HG03045 (cell line): ENCODE measurements around the gene VAMP2.
A peak's percentile ranks its signal among the peaks of the same experiment; 100 is the strongest.

Source experiments
- ATAC-seq: cut with Tn5 transposase; IDR thresholded peaks from one replicate; pipeline ENCODE4 v1.9.1; 2021; ENCODE audit warnings: mild to moderate bottlenecking, moderate library complexity; ENCODE audit not compliant: unreplicated experiment

Gene VAMP2

DNA sequence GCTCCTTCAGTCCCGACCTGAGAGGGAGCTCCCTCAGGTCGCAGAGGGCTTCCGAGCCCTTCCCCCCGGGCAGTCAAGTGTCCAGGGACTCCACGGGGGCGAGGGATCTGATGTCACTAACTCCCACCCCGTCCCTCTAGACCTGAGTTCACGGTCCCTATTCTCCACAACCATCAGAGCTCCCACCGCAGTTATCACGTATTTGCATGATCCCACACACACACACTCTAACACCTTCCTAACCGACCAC is 6.8 kb downstream of the VAMP2 start:
- ATAC-seq, result no peak

DNA sequence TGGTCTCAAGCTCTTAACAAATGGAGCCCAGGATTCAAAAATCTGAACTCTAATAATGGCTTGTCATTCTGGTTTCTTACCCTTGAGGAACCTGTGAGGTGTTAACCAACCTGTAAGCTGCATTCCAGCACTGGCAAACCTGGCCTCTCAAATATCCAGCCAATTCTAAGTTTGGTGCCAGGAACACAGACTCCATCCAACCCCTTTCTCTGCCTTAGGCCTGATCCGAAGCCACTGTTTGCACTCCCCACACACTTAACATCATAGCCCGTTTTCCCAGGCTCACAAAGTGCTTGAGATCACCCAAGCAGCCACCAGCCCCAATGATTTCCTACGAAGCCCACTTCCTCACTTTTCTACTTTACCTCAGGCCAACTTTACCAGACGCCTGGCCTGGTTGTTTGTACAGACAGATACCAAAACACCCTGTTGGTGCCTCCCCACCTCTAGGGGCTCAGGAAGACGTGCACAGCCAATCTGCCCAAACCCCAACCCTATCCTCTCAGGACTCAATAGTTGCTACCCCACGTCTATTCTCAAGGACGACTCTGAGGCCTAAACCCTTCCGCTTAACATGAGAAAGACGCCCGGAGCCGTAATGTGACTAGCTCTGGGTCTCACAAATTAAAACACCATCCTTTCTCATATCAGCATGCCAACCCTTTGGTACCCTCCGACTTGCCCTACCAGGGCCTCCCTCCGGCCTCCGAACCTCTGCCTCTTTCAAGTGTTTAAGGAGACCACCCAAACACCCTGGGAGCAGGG is 7.3 kb downstream of the VAMP2 start:
- no peak for ATAC-seq

DNA sequence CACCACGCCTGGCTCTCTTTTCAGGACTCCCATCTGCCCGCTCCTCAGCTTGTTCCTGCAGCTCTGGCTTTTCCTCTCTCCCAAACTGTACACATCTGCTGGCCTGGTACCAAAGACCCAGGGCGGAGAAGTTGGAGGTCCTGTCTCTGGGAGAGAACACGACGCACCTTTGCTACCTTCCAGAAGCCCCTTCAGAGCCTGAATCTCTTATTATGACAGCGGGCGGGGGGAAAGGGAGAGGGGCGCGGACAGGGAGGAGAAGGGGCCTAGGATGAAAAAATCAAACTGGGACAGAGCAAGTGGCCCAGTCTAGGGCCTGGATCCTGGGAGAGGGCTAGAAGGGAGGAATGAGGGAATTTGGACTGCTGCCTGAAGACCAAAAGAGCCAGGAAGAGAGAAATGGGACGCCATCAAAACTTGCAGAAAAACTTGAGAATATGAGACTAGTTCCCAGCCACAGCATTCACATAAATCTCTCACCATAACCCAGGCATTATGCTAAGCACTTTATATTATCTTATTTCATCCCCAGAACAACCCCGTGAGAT is 8.1 kb downstream of the VAMP2 start:
- ATAC-seq, result no peak

DNA sequence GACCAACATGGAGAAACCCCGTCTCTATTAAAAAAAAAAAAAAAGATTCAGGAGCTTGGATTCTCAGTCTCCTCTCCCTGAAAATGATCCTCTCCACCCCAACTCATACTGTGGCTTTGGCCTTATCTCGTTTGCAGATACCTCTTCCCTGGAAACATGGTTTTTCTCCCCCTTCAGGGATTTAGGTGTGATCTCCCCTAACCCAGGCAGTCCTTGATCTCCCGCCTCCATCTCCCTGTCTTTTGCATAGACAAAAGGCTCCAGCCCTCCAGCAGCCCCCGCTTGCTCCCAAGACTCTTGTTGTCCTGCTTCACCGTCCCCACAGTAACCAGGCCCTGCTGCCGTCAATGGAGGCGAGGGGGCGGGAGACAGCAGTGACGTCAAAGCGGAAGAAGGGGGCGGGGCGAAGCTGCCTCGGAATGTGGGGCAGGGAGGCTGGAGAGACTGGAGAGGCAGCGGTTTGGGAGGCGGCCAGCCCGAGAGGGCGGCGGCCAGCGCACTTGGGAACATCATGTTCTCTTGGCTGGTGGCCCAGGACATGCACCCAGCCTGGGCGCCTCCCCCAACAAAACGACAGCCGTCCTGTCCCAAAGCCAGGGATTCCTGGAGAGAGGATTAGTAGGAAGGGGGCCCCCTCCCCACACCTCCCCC is 8.7 kb downstream of the VAMP2 start:
- ATAC-seq, result no peak

DNA sequence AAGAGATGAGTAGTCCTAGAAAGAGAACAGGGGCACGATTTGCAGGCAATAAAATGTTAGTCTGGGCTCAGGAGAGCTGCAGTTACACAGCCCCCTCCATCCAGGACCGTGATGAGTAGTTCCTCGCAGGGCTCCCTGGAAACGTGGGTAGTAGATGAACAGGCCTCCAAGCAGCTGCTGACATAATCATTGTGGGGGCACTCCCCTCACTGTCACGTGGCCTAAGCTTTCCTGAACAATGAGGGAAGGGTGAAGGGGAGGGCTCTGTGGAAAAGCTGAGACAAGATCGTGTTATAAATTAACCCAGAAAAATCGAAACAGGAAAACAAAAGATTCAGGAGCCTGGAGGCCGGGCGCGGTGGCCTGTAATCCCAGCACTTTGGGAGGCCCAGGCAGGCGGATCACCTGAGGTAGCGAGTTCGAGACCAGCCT is 9.2 kb downstream of the VAMP2 start:
- ATAC-seq, result no peak

DNA sequence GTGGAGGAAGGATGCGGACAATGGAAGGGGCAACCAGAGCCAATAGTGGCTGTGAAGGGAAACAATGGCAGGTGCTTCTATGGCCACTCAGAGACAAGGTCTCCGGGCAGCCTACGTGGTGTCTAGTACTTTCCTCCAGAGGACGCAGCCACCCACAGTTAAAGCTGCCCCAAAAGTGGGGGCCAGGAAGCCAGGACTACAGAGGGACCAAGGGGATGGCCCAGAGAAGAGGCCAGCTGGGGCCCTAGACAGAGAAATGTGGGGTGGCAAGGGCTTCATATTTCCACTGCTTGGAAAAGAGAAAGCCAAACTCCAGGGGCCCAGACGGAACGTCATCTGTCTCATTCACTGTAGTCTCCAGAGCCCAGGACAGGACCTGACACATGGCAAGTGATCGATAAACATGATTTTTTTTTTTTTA is 9.7 kb downstream of the VAMP2 start:
- ATAC-seq, result no peak

DNA sequence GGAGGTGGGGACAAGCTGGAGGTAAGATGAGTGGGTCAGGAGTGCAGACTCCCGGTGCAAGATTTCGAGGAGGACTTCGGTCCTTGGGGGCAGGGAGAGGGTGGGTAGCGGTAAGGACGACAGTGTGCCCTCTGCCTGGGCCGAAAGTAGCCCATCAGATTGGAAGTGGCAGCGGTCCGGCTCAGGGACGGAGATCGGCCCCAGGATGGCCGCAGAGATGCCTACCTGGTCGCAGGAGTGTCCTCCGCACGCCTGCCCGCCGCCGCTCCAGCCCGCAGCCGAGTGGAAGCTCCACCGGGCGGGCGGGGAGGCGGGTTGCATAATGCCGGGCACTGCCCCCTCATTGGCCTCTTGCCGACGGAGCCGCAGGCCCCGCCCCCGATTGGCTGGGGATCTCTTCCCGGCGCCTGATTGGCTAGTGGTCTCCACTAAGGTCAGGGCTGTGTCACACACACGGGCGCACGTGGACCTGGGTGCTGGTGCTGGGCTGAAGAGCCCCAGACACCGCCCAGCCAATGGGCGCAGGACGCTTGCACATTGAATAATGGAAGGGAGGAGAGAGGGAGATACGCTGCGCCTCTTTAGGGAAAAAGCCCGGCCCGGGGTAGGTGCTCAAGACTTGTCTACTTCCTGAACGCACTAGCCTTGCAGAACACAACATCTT is 10.5 kb downstream of the VAMP2 start, which contains the start of gene PER1:
Gene PER1 (minus strand): TSS at position 293 of the 664 bp plus-strand sequence. CDS start 1,698 bp downstream, outside the sequence.
- ATAC-seq, result no peak

DNA sequence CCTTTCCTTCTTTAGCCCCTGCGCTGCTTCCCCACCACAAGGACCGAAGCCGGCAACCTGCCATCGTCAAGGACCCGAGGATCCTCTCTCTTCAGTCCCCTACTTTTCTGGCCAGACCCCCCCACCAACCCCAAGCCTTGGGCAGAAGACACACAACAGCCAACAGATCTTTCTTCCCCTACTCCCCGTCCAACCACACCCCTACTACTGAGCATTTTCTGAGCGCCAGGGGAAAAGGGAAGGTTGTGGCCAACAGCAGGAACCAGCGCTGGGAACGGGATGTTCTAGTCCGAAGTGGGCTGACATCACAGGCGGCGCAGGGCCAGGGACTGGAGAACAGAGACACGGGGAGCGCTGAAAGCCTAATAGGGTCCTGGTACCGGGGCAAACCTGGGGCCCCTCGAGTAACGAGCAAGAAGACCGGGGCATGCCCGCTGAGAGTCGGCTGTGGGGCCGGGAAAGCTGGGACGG is 11.1 kb downstream of the VAMP2 start:
- no peak for ATAC-seq

DNA sequence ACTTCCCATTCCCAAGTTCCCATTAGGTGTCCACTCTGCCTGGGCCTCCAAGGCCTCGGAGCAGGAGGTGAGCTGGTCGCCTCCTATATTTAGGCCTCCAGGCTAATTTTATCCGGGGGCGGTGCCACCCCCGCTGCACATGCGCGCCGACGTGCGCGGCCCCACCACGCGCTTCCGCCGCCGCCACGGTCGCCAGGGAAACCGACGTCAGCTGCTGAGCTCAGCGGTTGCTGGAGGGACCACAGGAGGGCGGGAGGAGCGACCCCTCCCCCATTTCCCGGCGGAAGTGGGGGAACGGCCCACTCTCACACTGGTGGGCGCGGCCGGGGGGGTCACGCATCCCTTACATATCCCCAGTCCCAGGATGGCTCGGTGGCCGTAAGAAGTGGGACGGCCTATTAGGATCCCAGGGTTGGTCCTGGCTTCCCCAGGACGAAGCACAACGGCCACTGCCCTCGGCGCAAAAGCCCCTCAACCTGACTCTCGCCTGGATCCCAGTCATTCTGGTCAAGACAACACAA is 11.6 kb downstream of the VAMP2 start:
- peak; percentile 51 for ATAC-seq

DNA sequence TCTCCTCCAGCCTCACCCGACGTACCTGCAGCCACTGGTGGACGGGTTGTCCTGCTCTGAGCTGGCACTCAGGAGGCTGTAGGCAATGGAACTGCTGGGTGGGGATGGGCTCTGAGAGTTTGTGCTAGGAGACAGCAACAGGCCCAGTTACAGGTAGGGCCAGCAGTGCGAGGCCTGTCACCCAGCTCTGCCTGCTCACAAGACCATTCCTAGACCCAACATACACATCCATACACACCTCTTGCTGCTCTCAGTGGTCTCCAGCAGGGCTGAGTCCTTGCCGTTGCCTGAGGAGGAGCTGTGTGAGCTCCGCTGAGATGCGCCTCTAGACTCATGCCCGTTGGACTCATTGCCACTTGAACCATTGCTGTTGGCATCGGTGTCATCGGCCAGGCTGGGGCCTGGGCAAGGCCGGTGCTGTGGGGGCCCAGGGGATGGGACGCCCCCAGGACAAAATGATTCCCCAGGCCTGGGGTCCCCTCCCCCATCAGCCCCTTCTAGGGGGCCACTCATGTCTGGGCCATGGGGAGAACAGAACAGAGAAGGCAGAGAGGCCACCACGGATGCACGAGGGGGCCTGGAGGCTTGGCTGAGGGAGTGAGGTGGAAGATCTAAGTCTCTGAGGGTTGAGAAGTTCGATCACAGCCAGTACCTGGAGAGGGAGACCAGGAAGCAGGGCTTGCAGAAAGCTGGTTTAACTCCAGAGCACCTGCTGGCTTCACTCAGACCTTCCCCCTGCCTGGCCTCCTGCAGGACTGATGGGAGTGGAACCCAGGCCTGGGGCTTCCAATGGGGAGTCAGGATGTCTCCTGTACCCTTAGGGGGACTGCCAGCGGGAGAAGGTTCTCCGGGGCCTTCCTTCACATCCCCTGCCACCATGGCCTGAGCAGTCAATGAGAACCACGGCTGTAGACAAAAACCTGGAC is 12.3 kb downstream of the VAMP2 start:
- no peak for ATAC-seq

DNA sequence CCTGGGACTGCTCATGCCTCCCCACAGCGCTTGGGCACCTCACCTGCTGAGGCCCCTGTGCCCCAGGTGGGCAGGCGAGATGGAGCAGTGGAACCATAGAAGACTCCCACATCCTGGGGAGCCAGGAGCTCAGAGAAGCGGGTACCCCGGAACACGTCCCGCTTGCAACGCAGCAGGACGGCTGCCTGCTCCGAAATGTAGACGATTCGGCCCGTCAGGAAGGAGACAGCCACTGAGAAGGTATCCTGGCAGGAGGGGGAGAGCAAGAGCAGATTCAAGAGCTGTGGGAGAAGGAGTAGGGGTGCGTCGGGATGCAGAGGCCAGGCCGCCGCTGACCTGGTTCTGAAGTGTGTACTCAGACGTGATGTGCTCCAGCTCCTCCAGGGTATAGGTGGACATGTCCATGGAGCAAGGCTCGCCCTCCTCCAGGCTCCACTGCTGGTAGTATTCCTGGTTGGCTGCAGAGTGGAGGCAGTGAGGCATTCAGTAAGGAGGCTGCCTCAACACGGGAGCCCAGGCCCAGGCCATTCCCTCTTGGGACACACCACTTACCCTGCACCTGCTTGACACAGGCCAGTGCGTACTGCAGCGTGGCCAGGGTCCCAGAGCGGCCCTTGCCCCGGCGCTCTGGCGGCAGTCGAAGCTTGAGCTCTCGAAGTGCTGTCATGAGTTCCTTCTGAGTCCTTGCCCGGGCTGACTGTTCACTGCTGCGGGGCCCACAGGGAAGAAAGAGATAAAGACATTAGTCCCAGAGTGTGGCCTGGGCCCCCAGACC is 13.1 kb downstream of the VAMP2 start:
- no peak for ATAC-seq

DNA sequence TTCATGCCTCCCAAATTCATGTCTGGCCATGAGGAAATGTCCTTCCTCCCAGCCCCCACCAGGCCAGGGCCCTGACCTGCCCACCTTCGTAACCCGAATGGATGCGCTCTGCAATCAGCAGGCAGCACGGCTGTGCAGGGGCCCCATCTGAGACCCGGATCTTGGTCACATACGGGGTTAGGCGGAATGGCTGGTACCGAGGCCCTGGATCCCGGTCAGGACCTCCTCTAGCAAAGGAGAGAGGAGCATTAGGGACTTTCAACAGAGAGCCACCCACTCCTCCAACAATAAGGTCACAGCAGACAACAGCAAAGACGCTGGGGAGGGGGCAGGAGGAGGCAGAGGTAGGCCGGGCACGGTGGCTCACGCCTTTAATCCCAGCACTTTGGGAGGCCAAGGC is 14.2 kb downstream of the VAMP2 start:
- ATAC-seq, result no peak

DNA sequence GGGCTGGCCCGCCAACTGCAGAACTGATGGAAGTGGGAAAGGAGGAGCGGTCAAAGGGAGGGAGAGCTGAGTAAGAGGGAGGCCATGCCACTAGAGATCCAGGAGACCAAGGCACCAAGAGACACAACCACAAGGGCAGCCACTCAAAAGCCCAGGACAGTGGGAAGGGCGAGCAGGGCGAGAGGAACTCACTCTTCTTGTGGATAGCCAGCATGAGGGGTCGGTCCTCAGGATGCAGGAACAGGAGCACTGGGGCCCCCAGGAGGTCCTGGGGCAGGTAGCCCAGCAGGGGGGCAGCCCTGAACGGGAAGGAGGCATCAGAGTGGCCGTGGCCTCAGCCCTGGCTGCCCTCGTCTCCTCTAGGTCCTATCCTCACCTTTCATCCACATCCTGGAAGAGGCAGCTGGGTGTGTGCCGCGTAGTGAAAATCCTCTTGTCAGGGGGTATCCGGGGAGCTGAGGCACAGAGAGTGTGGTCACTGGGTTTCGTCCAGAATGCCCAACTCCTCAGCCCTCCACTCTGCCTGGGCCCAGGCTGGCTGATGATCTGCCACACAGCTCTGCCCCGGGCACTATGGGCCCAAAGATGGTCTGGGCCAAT is 14.8 kb downstream of the VAMP2 start:
- ATAC-seq, result no peak

DNA sequence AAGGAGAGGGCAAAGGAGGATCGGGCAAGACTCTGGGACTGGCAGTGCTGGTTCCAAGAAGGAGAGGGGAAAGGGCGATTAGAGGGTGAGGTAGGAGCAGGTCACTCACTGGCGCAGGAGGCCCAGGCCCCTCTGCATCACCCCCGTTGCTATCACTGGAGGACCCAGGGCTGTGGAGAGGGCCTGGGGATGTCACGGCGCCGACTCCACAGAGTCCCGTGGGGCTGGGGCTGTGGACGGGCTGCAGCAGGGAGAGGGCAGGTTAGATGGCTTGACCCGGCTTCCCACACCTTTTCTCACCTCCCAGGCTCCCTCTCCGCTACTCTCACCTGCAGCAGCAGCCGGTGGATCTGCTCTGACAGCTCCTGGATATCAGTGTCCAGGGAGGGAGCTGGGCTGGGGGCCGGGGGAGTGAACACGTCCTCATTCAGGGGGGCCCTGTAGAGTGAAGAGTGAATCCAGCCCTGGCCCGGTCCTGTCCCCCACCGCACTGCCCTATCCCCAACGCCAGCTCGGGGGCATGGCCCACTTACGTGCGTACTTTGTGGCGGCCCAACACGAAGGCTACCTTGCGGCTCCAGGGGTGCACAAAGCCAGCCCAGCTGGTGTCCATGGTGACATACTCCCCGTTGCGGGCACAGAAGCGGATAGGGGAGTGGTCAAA is 15.5 kb downstream of the VAMP2 start:
- no peak for ATAC-seq

DNA sequence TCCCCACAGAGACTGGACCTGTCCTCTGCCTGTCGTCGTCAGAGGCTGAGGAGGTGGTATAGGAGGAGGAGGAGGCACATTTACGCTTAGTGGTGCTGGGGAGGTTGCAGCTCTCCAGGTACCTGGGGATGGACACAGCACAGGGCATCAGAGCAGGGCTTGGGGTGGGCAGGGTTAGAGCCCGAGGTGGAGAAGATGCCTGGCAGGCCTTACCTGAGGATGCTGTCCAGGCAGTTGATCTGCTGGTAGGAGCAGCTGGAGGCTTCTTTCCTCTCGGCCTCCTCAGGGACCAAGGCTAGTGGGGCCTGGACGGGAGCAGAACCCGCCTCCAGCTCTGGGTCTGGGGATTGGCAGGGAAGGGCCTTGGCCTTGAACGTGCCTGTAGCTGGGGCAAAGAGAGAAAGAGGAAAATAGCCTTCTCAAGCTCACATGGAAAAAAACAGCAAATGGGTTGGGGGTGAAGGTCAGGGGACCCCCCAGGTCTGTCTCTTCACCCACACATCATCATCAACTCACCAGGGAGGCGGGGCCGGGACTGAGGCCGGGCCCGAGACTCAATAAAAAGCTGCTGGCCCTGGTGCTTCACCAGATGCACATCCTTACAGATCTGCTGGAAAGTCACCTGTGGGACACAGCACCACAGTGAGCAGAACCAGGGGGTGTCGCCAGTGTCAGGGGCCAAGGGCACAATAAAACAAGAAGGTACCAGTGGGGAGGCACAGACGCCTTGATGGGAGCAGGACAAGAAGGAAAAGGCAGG is 16.2 kb downstream of the VAMP2 start:
- no peak for ATAC-seq

DNA sequence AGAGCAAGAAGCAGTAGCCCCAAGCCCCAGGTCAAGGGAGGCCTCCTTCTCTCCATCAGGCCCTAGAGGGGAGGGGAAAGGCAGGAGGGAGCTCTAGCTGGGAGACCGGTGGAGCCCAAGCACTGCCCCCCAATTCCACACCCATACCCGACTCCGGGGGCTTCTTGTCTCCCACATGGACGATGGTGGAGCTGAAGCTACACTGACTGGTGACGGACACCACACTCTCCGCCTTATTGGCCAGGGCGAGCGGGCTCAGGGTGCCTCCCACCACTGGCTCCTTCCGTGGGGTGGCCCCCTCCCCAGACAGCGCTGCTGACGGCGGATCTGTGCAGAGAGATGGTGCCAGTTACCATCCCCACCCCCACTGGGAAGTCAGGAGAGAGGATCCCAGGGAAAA is 16.9 kb downstream of the VAMP2 start:
- no peak for ATAC-seq

DNA sequence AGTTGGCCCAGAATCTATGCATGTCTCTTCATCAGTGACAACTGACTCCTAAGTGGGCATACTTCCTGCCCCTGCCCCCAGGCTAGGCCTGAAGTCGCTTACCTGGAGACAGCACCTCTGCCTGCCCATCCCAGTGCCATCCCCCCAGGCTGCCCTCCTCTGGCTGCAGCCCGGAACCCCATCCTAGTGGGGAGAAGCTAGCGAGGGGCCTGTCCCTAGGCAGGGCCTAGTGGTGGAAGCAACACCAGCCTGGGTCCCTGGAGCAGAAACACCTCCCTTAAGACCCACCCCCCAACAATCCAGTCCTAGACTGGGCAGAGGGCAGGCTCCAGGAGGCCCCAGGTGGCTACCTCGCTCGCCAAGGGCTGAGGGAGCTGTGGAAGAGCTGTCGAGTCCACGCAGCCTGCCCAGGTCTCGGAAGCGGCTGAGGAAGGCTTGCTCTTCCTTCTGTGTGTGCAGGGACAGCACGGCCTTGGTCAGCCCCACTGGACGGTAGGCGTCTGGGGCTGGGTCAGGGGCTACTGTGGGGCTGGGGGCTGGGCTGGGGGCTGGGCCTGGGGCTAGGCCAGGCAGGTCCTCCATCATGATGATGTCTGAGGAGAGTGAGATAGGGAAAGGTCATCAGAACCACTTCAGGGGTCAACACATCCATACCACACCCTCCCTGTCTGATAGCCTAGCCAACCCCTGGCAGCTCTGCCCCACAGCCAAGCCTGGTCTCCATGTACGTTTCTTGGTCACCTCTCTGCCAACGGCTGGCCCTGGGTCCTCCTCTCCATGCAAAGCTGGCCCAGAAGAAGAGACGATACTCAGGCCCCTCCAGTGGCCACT is 18.1 kb downstream of the VAMP2 start:
- no peak for ATAC-seq
